Esophagus muscularis mucosa (tissue), 4 donors: ENCODE results near the gene PPM1F. TPM values are rescaled to one million over a fixed set of nuclear protein-coding genes. Genes with fewer than 3 reads are reported as not detected.

Experiments used
- DNase-seq: peaks from one replicate; pipeline ENCODE4 v3.0.0-alpha.2; 2017; ENCODE audit errors: extremely low spot score
- H3K27ac ChIP-seq, 4 donors: fragments of 200-600 bp; sonication (generic); replicated peaks in 1 of 4; 1 replicate in 3 of 4; 2 replicates in 1 of 4; pipeline ENCODE4 v1.5.1; 2016 to 2019; ENCODE audit warnings: mild to moderate bottlenecking in 1 of 4
- H3K27me3 ChIP-seq, 4 donors: fragments of 200-600 bp; sonication (generic); one replicate each; pipeline versions ENCODE4 v1.5.1 to v1.6.0; 2016 to 2019
- H3K36me3 ChIP-seq, 4 donors: fragments of 200-600 bp; sonication (generic); one replicate each; pipeline ENCODE4 v1.5.1; 2016 to 2019
- H3K4me1 ChIP-seq, 4 donors: fragments of 200-600 bp; sonication (generic); one replicate each; pipeline ENCODE4 v1.5.1; 2016 to 2019
- H3K4me3 ChIP-seq, 4 donors: fragments of 200-600 bp; sonication (generic); 1 replicate in 2 of 4; 2 replicates in 2 of 4; pipeline ENCODE4 v1.5.1; 2016 to 2019; ENCODE audit warnings: mild to moderate bottlenecking in 4 of 4, moderate library complexity in 1 of 4
- H3K9me3 ChIP-seq, 4 donors: fragments of 200-600 bp; sonication (generic); 1 replicate in 3 of 4; 2 replicates in 1 of 4; pipeline ENCODE4 v1.5.1; 2016 to 2019
- EP300 ChIP-seq: sonication (generic); formaldehyde crosslinking; IDR thresholded peaks from one replicate; pipeline ENCODE4 v1.6.1; 2017; ENCODE audit warnings: antibody characterized with exemption
- POLR2A ChIP-seq: fragments of 450-650 bp; IDR thresholded peaks from one replicate; pipeline ENCODE4 v1.6.1; 2017; ENCODE audit warnings: antibody characterized with exemption, moderate library complexity, mild to moderate bottlenecking, low read depth
- POLR2AphosphoS5 ChIP-seq, 2 donors: sonication (generic); formaldehyde crosslinking; IDR thresholded peaks; one replicate each; pipeline ENCODE4 v1.6.1; 2017; ENCODE audit warnings: antibody characterized with exemption in 2 of 2
- WGBS: methylation state at CpG from one replicate; pipeline ENCODE4 v1.1.5; 2018; 5-methylcytosine and 5-hydroxymethylcytosine counted together
- intact Hi-C: fragments of 100-400 bp; cut with DNase I; formaldehyde crosslinking; loops from one replicate; pipeline ENCODE4 v1.15.1; 2023
- total RNA-seq, 4 donors: library from RNA; depleted of rRNA; stranded (reverse); fragments of >200 nt; gene quantifications; one replicate each; pipeline versions ENCODE4 v1.1.0 to v1.2.1, GENCODE V29; 2016
- TF ChIP-seq, protein P1 (sequence below), 3 experiments: fragments of 200-600 bp in 2 of 3; fragments of 450-650 bp in 1 of 3; sonication (generic) in 2 of 3; IDR thresholded peaks; one replicate each; pipeline ENCODE4 v1.5.1; 2017 to 2019; ENCODE audit warnings: antibody characterized with exemption in 3 of 3, mild to moderate bottlenecking in 2 of 3, moderate library complexity in 1 of 3

The PPM1F gene
- total RNA-seq, 4 donors from 2014 or later = 30.3 to 88.5 (median 74.1) TPM

- WGBS = 83% methylated on average over 1 of the region's 1 CpG
Measured at GRCh38 chr22:21977814-21978213, 25.2 kb upstream of the PPM1F start.

DNA sequence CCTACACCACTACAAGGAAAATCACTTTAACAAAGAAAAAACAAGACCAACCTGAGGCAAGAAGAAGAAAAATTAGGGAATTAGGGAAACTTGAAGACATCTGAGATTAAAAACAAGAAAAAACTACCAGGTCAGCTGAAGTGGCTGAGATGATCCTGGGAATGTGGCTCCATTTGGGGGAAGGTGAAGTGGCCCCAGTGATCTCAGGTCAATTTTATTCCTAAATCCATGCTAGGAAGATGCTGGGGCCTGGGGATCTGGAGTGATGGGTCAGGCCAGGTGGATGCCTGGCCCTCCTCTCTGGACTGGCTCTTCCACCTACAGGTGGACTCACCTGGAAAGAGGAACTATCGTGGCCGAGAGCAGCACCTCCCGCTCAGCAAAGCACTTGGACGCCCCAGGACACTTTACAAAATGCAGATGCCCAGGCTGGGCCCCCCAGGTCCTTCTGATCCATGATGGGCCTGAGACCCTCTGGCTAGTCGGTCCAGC lies 23.3 kb upstream of the PPM1F start:
- 94% methylated on average over 5 of the region's 5 CpGs for WGBS
- Histone ChIP-seq H3K4me1 (peaks cover 0 to 11% (median 7%) of the 10 kb centered on the region in 4 donors), H3K9me3 (no peaks in the 10 kb centered on the region), H3K27me3 (no peaks in the 10 kb centered on the region), H3K27ac (no peak overlapping the region), H3K36me3 (peaks cover 33 to 56% (median 48%) of the 10 kb centered on the region in 4 donors), H3K4me3 (no peak overlapping the region)
- intact Hi-C loops = no loop called here
- no peak for TF ChIP-seq POLR2A
- TF ChIP-seq EP300 = no peak
- TF ChIP-seq, protein P1, sequence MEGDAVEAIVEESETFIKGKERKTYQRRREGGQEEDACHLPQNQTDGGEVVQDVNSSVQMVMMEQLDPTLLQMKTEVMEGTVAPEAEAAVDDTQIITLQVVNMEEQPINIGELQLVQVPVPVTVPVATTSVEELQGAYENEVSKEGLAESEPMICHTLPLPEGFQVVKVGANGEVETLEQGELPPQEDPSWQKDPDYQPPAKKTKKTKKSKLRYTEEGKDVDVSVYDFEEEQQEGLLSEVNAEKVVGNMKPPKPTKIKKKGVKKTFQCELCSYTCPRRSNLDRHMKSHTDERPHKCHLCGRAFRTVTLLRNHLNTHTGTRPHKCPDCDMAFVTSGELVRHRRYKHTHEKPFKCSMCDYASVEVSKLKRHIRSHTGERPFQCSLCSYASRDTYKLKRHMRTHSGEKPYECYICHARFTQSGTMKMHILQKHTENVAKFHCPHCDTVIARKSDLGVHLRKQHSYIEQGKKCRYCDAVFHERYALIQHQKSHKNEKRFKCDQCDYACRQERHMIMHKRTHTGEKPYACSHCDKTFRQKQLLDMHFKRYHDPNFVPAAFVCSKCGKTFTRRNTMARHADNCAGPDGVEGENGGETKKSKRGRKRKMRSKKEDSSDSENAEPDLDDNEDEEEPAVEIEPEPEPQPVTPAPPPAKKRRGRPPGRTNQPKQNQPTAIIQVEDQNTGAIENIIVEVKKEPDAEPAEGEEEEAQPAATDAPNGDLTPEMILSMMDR (IDR thresholded peaks at IDR 0.05) = no peak
- no peak for TF ChIP-seq POLR2AphosphoS5 (IDR thresholded peaks at IDR 0.05)
- no peak for DNase-seq

More at GRCh38 chr22:21977814-21978213, 25.2 kb upstream of the PPM1F start:
- Histone ChIP-seq H3K27ac (no peak overlapping the region), H3K4me3 (no peak overlapping the region), H3K36me3 (peaks cover 18 to 39% (median 30%) of the 10 kb centered on the region in 4 donors), H3K9me3 (no peaks in the 10 kb centered on the region), H3K4me1 (peaks cover 11 to 25% (median 21%) of the 10 kb centered on the region in 4 donors), H3K27me3 (no peaks in the 10 kb centered on the region)
- intact Hi-C loops = no loop called here
- TF ChIP-seq POLR2AphosphoS5 (IDR thresholded peaks at IDR 0.05) = no peak
- no peak for TF ChIP-seq EP300
- TF ChIP-seq POLR2A = no peak
- TF ChIP-seq, protein P1 (IDR thresholded peaks at IDR 0.05) = no peak
- no peak for DNase-seq

DNA sequence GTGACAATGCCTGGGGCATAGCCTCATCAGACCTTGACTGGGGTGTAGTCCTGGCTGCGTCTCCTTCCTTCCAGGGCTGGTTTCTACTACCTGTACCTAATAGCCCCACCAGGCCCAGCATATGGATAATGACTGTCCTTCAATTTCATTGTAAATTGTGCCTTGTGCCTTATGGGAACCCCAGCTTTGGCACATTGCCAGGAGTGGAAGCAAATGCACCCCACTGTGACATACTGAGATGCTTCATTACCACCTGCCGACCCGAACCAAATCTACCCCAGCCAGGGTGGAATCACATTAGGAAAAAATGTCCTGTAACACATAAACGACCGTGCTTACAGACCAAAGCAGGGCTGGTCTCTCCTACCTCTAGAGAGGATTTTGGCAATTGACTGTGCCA lies 22.6 kb upstream of the PPM1F start:
- H3K4me1 ChIP-seq = peaks cover 0 to 5% (median 1%) of the 10 kb centered on the region in 4 donors
- H3K4me3 ChIP-seq = no peak overlapping the region
- no peak overlapping the region for H3K27ac ChIP-seq
- intact Hi-C loops = no loop called here
- H3K9me3 ChIP-seq = no peaks in the 10 kb centered on the region
- no peaks in the 10 kb centered on the region for H3K27me3 ChIP-seq
- peaks cover 36 to 63% (median 54%) of the 10 kb centered on the region in 4 donors for H3K36me3 ChIP-seq
- DNase-seq = no peak
- no peak for TF ChIP-seq POLR2AphosphoS5 (IDR thresholded peaks at IDR 0.05)
- TF ChIP-seq POLR2A = no peak
- TF ChIP-seq, protein P1 (IDR thresholded peaks at IDR 0.05) = no peak
- WGBS = 84% methylated on average over 5 of the region's 5 CpGs

DNA sequence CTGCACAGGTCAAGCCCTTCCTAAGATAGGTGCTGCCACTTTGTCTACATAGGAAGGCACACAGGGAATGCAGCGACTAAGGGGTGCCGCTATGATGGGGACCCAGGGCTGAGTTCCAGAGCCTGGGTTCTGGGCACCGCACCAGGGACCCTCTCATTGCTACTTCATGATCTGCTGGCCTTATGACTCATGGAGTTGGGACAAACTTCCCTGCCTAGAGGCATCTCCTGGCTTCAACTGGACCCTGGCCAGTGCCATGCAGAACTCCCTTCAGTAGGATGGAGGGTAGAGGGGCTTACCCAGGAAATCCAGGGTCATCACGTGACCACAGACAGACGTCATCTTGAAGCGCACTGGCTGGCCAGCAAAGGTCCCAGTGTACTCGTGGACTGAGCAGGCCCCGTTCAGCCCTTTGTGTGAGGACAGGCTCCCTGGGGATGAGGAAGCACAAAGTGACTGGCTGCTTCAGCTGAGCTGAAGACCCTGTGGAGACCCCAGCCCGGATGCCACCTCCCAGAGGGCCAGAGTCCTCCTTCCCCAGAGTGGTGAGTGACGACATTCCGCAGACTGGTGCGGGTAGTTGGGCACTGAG lies 21.5 kb upstream of the PPM1F start:
- WGBS = 95% methylated on average over 9 of the region's 12 CpGs
- no peak overlapping the region for H3K4me3 ChIP-seq
- no peaks in the 10 kb centered on the region for H3K27me3 ChIP-seq
- H3K9me3 ChIP-seq = no peaks in the 10 kb centered on the region
- H3K4me1 ChIP-seq = no peaks in the 10 kb centered on the region
- no peak overlapping the region for H3K27ac ChIP-seq
- DNase-seq = no peak
- peaks cover 43 to 71% (median 64%) of the 10 kb centered on the region in 4 donors for H3K36me3 ChIP-seq
- TF ChIP-seq EP300 (no peak), POLR2AphosphoS5 (IDR thresholded peaks at IDR 0.05) (no peak), POLR2A (no peak)
- TF ChIP-seq, protein P1 (IDR thresholded peaks at IDR 0.05) = no peak
- intact Hi-C loops = no loop called here
